Smooth muscle cell (in vitro differentiated cells): Measurements from ENCODE around the gene C21orf58. TPM values are rescaled to one million over a fixed set of nuclear protein-coding genes. Genes with fewer than 3 reads are reported as not detected.

Source experiments
- DNase-seq: peaks from one replicate; lab custom pipeline; 2025; ENCODE audit not compliant: unreplicated experiment; lab: John Stamatoyannopoulos, UW
- H2AFZ ChIP-seq: fragments of 200-600 bp; sonication (generic); 2 replicates; pipeline ENCODE4 v1.6.0; 2016; ENCODE audit warnings: antibody characterized with exemption, low read depth, mild to moderate bottlenecking
- H3F3A ChIP-seq: fragments of 200-600 bp; sonication (generic); 2 replicates; pipeline ENCODE4 v1.6.0; 2017; ENCODE audit warnings: antibody characterized with exemption, low read depth
- H3K27ac ChIP-seq: fragments of 200-600 bp; sonication (generic); 2 replicates; pipeline ENCODE4 v1.5.1; 2016; ENCODE audit warnings: low read depth, mild to moderate bottlenecking
- H3K27me3 ChIP-seq: fragments of 200-600 bp; sonication (generic); 2 replicates; pipeline ENCODE4 v1.6.1; 2016; ENCODE audit warnings: low read depth, mild to moderate bottlenecking
- H3K36me3 ChIP-seq: fragments of 200-600 bp; sonication (generic); 2 replicates; pipeline ENCODE4 v1.5.1; 2016; ENCODE audit warnings: low read depth
- H3K4me1 ChIP-seq: fragments of 200-600 bp; sonication (generic); 2 replicates; pipeline ENCODE4 v1.5.1; 2016; ENCODE audit warnings: low read depth
- H3K4me2 ChIP-seq: fragments of 200-600 bp; sonication (generic); 2 replicates; pipeline ENCODE4 v1.6.0; 2016; ENCODE audit warnings: mild to moderate bottlenecking
- H3K4me3 ChIP-seq: fragments of 200-600 bp; sonication (generic); 2 replicates; pipeline ENCODE4 v1.5.1; 2016; ENCODE audit warnings: mild to moderate bottlenecking
- H3K79me2 ChIP-seq: fragments of 200-600 bp; sonication (generic); 2 replicates; pipeline ENCODE4 v1.6.0; 2016; ENCODE audit warnings: low read depth, mild to moderate bottlenecking
- H3K9ac ChIP-seq: fragments of 200-600 bp; sonication (generic); 2 replicates; pipeline ENCODE4 v1.6.0; 2016; ENCODE audit warnings: low read depth
- H3K9me3 ChIP-seq: fragments of 200-600 bp; sonication (generic); replicated peaks from 2 replicates; pipeline ENCODE4 v1.5.1; 2016; ENCODE audit warnings: low read depth
- H4K20me1 ChIP-seq: fragments of 200-600 bp; sonication (generic); 2 replicates; pipeline ENCODE4 v1.6.0; 2016; ENCODE audit warnings: low read depth
- CTCF ChIP-seq: fragments of 200-600 bp; sonication (generic); IDR thresholded peaks from 2 replicates; pipeline ENCODE4 v1.5.1; 2017; ENCODE audit warnings: borderline replicate concordance, mild to moderate bottlenecking, antibody characterized with exemption; ENCODE audit not compliant: insufficient read depth, poor library complexity, severe bottlenecking
- WGBS: methylation state at CpG from one replicate; pipeline ENCODE4 v1.1.7; 2016; ENCODE audit warnings: low lambda C conversion rate; 5-methylcytosine and 5-hydroxymethylcytosine counted together
- polyA plus RNA-seq: library from polyadenylated mRNA; unstranded; fragments of >200 nt; fragmentation: Nextera tagmentation; extraction: Ambion mirVana; gene quantifications from 2 replicates; pipeline ENCODE4 v1.2.1, GENCODE V29; 2016
- total RNA-seq: library from RNA; depleted of rRNA; stranded (reverse); fragments of >200 nt; gene quantifications from 2 replicates; pipeline ENCODE4 v1.2.3, GENCODE V29; 2014

The C21orf58 gene
- total and polyA plus RNA-seq, 2 experiments from 2014 or later = 3.9 to 4.5 TPM

GRCh38 chr21:46307625-46308024, 16.0 kb downstream of the C21orf58 start:
- DNase-seq = no peak
- no peak overlapping the region for H3K4me2 ChIP-seq
- no peaks in the 10 kb centered on the region for H3K9me3 ChIP-seq
- H4K20me1 ChIP-seq = no peaks in the 10 kb centered on the region
- no peak overlapping the region for H2AFZ ChIP-seq
- H3K4me1 ChIP-seq = no peaks in the 10 kb centered on the region
- H3K36me3 ChIP-seq = no peaks in the 10 kb centered on the region
- no peak overlapping the region for H3K9ac ChIP-seq
- H3K79me2 ChIP-seq = no peaks in the 10 kb centered on the region
- H3K27ac ChIP-seq = no peak overlapping the region
- WGBS = 80% methylated on average over 2 of the region's 2 CpGs
- no peaks in the 10 kb centered on the region for H3K27me3 ChIP-seq
- no peaks in the 10 kb centered on the region for H3F3A ChIP-seq
- no peak for TF ChIP-seq CTCF
- no peak overlapping the region for H3K4me3 ChIP-seq

- no peaks in the 10 kb centered on the region for H3K4me1 ChIP-seq
- H3K4me3 ChIP-seq = no peak overlapping the region
- no peak overlapping the region for H3K27ac ChIP-seq
- TF ChIP-seq CTCF = no peak
- H3K27me3 ChIP-seq = no peaks in the 10 kb centered on the region
- H3K4me2 ChIP-seq = no peak overlapping the region
- H3K9me3 ChIP-seq = no peaks in the 10 kb centered on the region
- DNase-seq = no peak
- no peaks in the 10 kb centered on the region for H3K36me3 ChIP-seq
- no peaks in the 10 kb centered on the region for H3F3A ChIP-seq
- H2AFZ ChIP-seq = no peak overlapping the region
- H3K9ac ChIP-seq = no peak overlapping the region
- WGBS = 97% methylated on average over 11 of the region's 11 CpGs
- H4K20me1 ChIP-seq = no peaks in the 10 kb centered on the region
- no peaks in the 10 kb centered on the region for H3K79me2 ChIP-seq
These were observed 18.7 kb downstream of the C21orf58 start for GRCh38 chr21:46304955-46305354.

- DNase-seq = no peak
- TF ChIP-seq CTCF = no peak
- no peak overlapping the region for H2AFZ ChIP-seq
- no peaks in the 10 kb centered on the region for H3K27me3 ChIP-seq
- H3K9ac ChIP-seq = no peak overlapping the region
- no peak overlapping the region for H3K4me2 ChIP-seq
- H3K27ac ChIP-seq = no peak overlapping the region
- H3K36me3 ChIP-seq = no peaks in the 10 kb centered on the region
- H4K20me1 ChIP-seq = no peaks in the 10 kb centered on the region
- no peaks in the 10 kb centered on the region for H3K79me2 ChIP-seq
- H3K4me3 ChIP-seq = no peak overlapping the region
- no peaks in the 10 kb centered on the region for H3F3A ChIP-seq
- 99% methylated on average over 5 of the region's 5 CpGs for WGBS
- no peaks in the 10 kb centered on the region for H3K4me1 ChIP-seq
- H3K9me3 ChIP-seq = no peaks in the 10 kb centered on the region
These were observed 19.2 kb downstream of the C21orf58 start for GRCh38 chr21:46304437-46304836.

- no peaks in the 10 kb centered on the region for H3K9me3 ChIP-seq
- H4K20me1 ChIP-seq = no peaks in the 10 kb centered on the region
- no peak overlapping the region for H3K9ac ChIP-seq
- H3K4me3 ChIP-seq = no peak overlapping the region
- no peak overlapping the region for H2AFZ ChIP-seq
- H3K27me3 ChIP-seq = no peaks in the 10 kb centered on the region
- no peaks in the 10 kb centered on the region for H3F3A ChIP-seq
- no peak for TF ChIP-seq CTCF
- no peaks in the 10 kb centered on the region for H3K79me2 ChIP-seq
- no peaks in the 10 kb centered on the region for H3K4me1 ChIP-seq
- H3K36me3 ChIP-seq = no peaks in the 10 kb centered on the region
- no peak overlapping the region for H3K4me2 ChIP-seq
- no peak overlapping the region for H3K27ac ChIP-seq
- no peak for DNase-seq
- 93% methylated on average over 14 of the region's 14 CpGs for WGBS
These were observed 21.9 kb downstream of the C21orf58 start for GRCh38 chr21:46301759-46302158.
